OCI-LY1 (cell line): ENCODE results near the gene LRRC57.
A peak's percentile ranks its signal among the peaks of the same experiment; 100 is the strongest.

Source experiments
- H2AFZ ChIP-seq: fragments of 200-600 bp; sonication (generic), shearing (Covaris generic); 2 replicates; pipeline ENCODE4 v1.6.0; 2014; ENCODE audit warnings: antibody characterized with exemption, mild to moderate bottlenecking, low read length
- H3F3A ChIP-seq: fragments of 200-600 bp; sonication (generic), shearing (Covaris generic); 2 replicates; pipeline ENCODE4 v1.6.0; 2014; ENCODE audit warnings: mild to moderate bottlenecking, antibody characterized with exemption, low read length, moderate library complexity; ENCODE audit not compliant: insufficient read depth
- H3K27ac ChIP-seq: fragments of 200-600 bp; sonication (generic); 2 replicates; pipeline ENCODE4 v1.5.1; 2014; ENCODE audit warnings: low read length, mixed run types, mild to moderate bottlenecking, low read depth; ENCODE audit not compliant: poor library complexity, severe bottlenecking
- H3K27me3 ChIP-seq: fragments of 200-600 bp; sonication (generic); 2 replicates; pipeline ENCODE4 v1.6.0; 2014; ENCODE audit warnings: antibody characterized with exemption, mild to moderate bottlenecking, low read length, moderate library complexity; ENCODE audit not compliant: insufficient read depth
- H3K36me3 ChIP-seq: fragments of 200-600 bp; sonication (generic); 2 replicates; pipeline ENCODE4 v1.6.1; 2014; ENCODE audit warnings: mild to moderate bottlenecking, antibody characterized with exemption, low read length, moderate library complexity, mixed read lengths; ENCODE audit not compliant: insufficient read depth
- H3K4me1 ChIP-seq: fragments of 200-600 bp; sonication (generic); 2 replicates; pipeline ENCODE4 v1.5.1; 2014; ENCODE audit warnings: mild to moderate bottlenecking, low read length, moderate library complexity; ENCODE audit not compliant: insufficient read depth, severe bottlenecking
- H3K4me2 ChIP-seq: fragments of 200-600 bp; sonication (generic), shearing (Covaris generic); 2 replicates; pipeline ENCODE4 v1.6.1; 2014; ENCODE audit warnings: low read length
- H3K4me3 ChIP-seq: fragments of 200-600 bp; sonication (generic); 2 replicates; pipeline ENCODE4 v1.5.1; 2014; ENCODE audit warnings: low read length, low read depth, mild to moderate bottlenecking, mixed read lengths; ENCODE audit not compliant: poor library complexity, severe bottlenecking
- H3K79me2 ChIP-seq: fragments of 200-600 bp; shearing (Covaris generic); 2 replicates; pipeline ENCODE4 v1.6.1; 2016; ENCODE audit warnings: mixed run types, low read length, mixed read lengths; ENCODE audit not compliant: insufficient read depth
- H3K9ac ChIP-seq: fragments of 200-600 bp; sonication (generic), shearing (Covaris generic); 2 replicates; pipeline ENCODE4 v1.6.1; 2014; ENCODE audit warnings: mild to moderate bottlenecking, low read length, mixed read lengths
- H3K9me2 ChIP-seq: fragments of 200-600 bp; sonication (generic), shearing (Covaris generic); 2 replicates; pipeline ENCODE4 v1.6.1; 2014; ENCODE audit warnings: low read depth, mild to moderate bottlenecking, low read length, mixed read lengths
- H3K9me3 ChIP-seq: fragments of 200-600 bp; shearing (Covaris generic); 2 replicates; pipeline ENCODE4 v1.6.1; 2014; ENCODE audit warnings: low read length, mixed read lengths
- H4K20me1 ChIP-seq: fragments of 200-600 bp; sonication (generic), shearing (Covaris generic); 2 replicates; pipeline ENCODE4 v1.6.0; 2016; ENCODE audit warnings: mild to moderate bottlenecking, low read length; ENCODE audit not compliant: insufficient read depth
- CTCF ChIP-seq: fragments of 200-600 bp; sonication (generic), shearing (Covaris generic); IDR thresholded peaks from 2 replicates; pipeline ENCODE4 v1.5.1; 2017; ENCODE audit warnings: mild to moderate bottlenecking, antibody characterized with exemption, low read length, moderate library complexity, mixed read lengths
- EZH2 ChIP-seq: fragments of 200-600 bp; sonication (generic), shearing (Covaris generic); IDR thresholded peaks from 2 replicates; pipeline ENCODE4 v1.8.0; 2017; ENCODE audit warnings: borderline replicate concordance, mixed run types, mild to moderate bottlenecking, antibody characterized with exemption, low read length, moderate library complexity, mixed read lengths

Gene LRRC57

DNA sequence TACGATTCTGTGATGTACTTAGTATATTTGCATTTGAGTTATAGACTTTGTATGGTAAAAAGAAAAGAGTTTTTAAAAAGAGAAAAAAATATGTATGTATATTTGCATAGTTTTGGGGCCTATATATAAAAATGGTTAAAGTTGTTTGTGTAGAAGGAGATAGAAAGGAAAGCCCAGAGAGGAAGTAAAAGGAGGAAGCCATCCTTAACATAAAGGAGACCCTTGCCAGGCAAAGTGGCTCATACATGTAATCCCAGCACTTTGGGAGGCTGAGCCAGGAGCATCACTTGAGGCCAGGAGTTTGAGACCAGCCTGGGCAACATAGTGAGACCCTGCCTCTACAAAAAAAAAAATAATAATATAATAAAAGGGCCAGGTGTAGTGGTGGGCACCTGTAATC, 44.8 kb downstream of the LRRC57 start:
- H3K4me1 ChIP-seq: peaks cover 99% of the 10 kb centered on the region
- H3K4me3 ChIP-seq: no peak overlapping the region
- peaks cover 16% of the 10 kb centered on the region; the same call in 1 of the 2 replicates for H3F3A ChIP-seq
- H4K20me1 ChIP-seq: no peaks in the 10 kb centered on the region
- H3K27ac ChIP-seq: peak overlapping the region; percentile 91
- peaks cover 22% of the 10 kb centered on the region; the same call in 1 of the 2 replicates for H3K36me3 ChIP-seq
- H3K9me2 ChIP-seq: no peaks in the 10 kb centered on the region
- TF ChIP-seq EZH2: no peak
- no peak for TF ChIP-seq CTCF
- no peaks in the 10 kb centered on the region for H3K27me3 ChIP-seq
- H3K9ac ChIP-seq: no peak overlapping the region
- peaks cover 12% of the 10 kb centered on the region; the same call in 1 of the 2 replicates for H3K79me2 ChIP-seq
- H3K4me2 ChIP-seq: no peak overlapping the region; the same call in 1 of the 2 replicates
- H3K9me3 ChIP-seq: no peaks in the 10 kb centered on the region
- H2AFZ ChIP-seq: no peak overlapping the region

DNA sequence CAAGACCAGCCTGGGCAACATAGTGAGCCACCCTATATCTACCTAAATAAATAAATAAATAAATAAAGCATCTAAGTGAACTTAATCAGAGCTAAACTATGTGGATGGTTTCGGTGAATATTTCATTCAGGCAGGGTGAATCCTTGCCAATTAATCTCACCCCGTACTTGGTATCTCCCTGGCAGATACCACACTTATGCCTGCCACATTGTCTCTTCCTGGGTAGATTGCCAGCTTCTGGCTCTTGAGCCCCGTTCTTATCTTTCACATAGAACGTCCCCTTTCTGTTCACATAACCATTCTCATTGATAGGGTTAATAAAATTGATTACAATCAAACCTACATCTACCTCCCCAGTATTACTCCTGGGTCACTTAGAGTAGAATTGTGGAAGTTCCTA, 46.1 kb downstream of the LRRC57 start:
- Histone ChIP-seq H3K79me2 (peaks cover 12% of the 10 kb centered on the region; the same call in 1 of the 2 replicates), H3K4me3 (no peak overlapping the region)

DNA sequence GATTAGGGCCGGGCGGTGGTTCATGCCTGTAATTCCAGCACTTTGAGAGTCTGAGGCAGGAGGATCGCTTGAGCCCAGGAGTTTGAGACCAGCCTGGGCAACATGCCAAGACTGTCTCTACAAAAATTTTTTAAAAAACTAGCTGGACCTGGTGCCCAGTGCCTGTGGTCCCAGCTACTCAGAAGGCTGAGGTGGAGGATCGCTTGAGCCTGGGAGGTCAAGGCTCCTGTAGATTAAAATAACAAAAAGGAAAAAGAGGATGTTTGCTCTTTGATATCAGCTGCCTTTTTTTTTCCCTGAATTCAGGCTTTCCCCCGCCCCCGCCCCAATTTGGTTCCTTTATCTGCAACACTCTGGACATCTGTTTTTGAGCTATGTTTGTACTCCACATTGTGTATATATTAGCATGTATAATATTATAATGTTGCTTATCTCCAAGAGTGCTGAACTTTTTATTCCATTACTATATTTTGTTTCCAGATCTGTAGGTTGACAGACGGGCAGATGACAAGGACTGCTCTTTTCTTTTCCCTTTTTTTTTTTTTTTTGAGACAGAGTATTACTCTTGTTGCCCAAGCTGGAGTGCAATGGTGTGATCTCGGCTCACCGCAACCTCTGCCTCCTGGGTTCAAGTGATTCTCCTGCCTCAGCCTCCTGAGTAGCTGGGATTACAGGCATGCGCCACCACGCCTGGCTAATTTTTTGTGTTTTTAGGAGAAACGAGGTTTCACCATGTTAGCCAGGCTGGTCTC, 48.6 kb downstream of the LRRC57 start:
- H3K27me3 ChIP-seq: no peaks in the 10 kb centered on the region
- H3K4me2 ChIP-seq: peak overlapping the region; percentile 88
- peak overlapping the region; percentile 91 for H3K27ac ChIP-seq
- peak overlapping the region; percentile 17; the same call in 1 of the 2 replicates for H3K9ac ChIP-seq
- no peaks in the 10 kb centered on the region for H3K9me3 ChIP-seq
- H3F3A ChIP-seq: peaks cover 16% of the 10 kb centered on the region; the same call in 1 of the 2 replicates
- no peak overlapping the region for H3K4me3 ChIP-seq
- H3K9me2 ChIP-seq: no peaks in the 10 kb centered on the region
- H3K79me2 ChIP-seq: peaks cover 11% of the 10 kb centered on the region; the same call in 1 of the 2 replicates
- H2AFZ ChIP-seq: no peak overlapping the region
- no peaks in the 10 kb centered on the region for H4K20me1 ChIP-seq
- H3K36me3 ChIP-seq: peaks cover 28% of the 10 kb centered on the region; the same call in 1 of the 2 replicates
- H3K4me1 ChIP-seq: peaks cover 95% of the 10 kb centered on the region
- no peak for TF ChIP-seq EZH2
- TF ChIP-seq CTCF: no peak

More for the DNA sequence above, 46.1 kb downstream of the LRRC57 start:
- H4K20me1 ChIP-seq: no peaks in the 10 kb centered on the region
- H3K9me3 ChIP-seq: no peaks in the 10 kb centered on the region
- no peaks in the 10 kb centered on the region for H3K9me2 ChIP-seq
- no peak overlapping the region for H2AFZ ChIP-seq
- TF ChIP-seq CTCF: no peak
- TF ChIP-seq EZH2: no peak
- H3F3A ChIP-seq: peaks cover 16% of the 10 kb centered on the region; the same call in 1 of the 2 replicates
- H3K27me3 ChIP-seq: no peaks in the 10 kb centered on the region
- no peak overlapping the region for H3K9ac ChIP-seq
- peaks cover 28% of the 10 kb centered on the region; the same call in 1 of the 2 replicates for H3K36me3 ChIP-seq
- H3K4me1 ChIP-seq: peaks cover 99% of the 10 kb centered on the region
- peak overlapping the region; percentile 91 for H3K27ac ChIP-seq
- H3K4me2 ChIP-seq: peak overlapping the region; percentile 28; the same call in 1 of the 2 replicates
